ENCODE results near the gene ZNHIT2. TPM values are rescaled to one million over a fixed set of nuclear protein-coding genes. Genes with fewer than 3 reads are reported as not detected.

Gene ZNHIT2
- total RNA-seq, 2 experiments from 2014 or later, result 11.5 to 32.4 TPM

DNA sequence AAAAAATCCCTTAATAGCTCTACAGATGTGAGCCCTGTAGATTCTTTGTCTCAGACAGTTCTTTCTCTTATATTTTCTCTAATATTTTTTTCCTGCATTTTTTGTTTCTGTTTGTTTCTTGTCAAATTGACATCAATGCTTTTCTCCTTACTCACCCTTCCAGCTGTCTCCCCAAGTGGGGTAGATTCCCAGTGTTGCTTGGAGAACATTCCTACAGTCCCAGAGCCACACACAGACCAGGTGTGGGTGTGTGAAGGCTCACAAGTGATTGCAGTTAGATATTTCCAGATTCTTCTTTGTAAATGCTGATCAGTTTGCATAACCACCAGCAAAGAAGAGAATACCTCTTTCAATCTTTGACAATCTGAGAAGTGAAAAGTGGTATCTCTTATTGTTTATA lies 14.0 kb downstream of the ZNHIT2 start:
- Histone ChIP-seq H3K4me2 (ENCODE audit: low read length) (no peak overlapping the region), H4K20me1 (ENCODE audit: insufficient read depth, low read length) (no peaks in the 10 kb centered on the region), H3K4me3 (ENCODE audit: low read depth, low read length, poor library complexity, severe bottlenecking) (no peak overlapping the region), H3K9me3 (ENCODE audit: low read length) (no peaks in the 10 kb centered on the region), H3K27ac (ENCODE audit: low read depth, low read length, poor library complexity, severe bottlenecking) (no peak overlapping the region), H2AFZ (ENCODE audit: low read length) (no peak overlapping the region), H3K79me2 (ENCODE audit: insufficient read depth, low read depth, low read length) (peaks cover 9% of the 10 kb centered on the region), H3K4me1 (ENCODE audit: insufficient read depth, low read length, poor library complexity, severe bottlenecking) (no peaks in the 10 kb centered on the region), H3K9me2 (ENCODE audit: insufficient read depth, low read length) (no peaks in the 10 kb centered on the region), H3K36me3 (ENCODE audit: insufficient read depth, low read length) (peaks cover 27% of the 10 kb centered on the region)
- no peak for DNase-seq (ENCODE audit: low spot score)
- ChIA-PET CTCF (ENCODE audit: unreplicated experiment) (no interaction called here), POLR2A (interaction anchor here (1.2 kb wide), 2 partner anchors 20 to 99 kb away, joined by 3 to 4 read pairs; no protein-coding TSS in a partner anchor)
- BruUV-seq (replicated peaks), result no TSS peak
- intact Hi-C loops (cut with micrococcal nuclease; ENCODE audit: unreplicated experiment), result no loop called here
- no peak for TF ChIP-seq EZH2phosphoT487 (IDR thresholded peaks at IDR 0.05; ENCODE audit: borderline replicate concordance, low read depth, low read length)
- TF ChIP-seq CTCF (conservative IDR thresholded peaks at IDR 0.05; ENCODE audit: low read length), result no peak

DNA sequence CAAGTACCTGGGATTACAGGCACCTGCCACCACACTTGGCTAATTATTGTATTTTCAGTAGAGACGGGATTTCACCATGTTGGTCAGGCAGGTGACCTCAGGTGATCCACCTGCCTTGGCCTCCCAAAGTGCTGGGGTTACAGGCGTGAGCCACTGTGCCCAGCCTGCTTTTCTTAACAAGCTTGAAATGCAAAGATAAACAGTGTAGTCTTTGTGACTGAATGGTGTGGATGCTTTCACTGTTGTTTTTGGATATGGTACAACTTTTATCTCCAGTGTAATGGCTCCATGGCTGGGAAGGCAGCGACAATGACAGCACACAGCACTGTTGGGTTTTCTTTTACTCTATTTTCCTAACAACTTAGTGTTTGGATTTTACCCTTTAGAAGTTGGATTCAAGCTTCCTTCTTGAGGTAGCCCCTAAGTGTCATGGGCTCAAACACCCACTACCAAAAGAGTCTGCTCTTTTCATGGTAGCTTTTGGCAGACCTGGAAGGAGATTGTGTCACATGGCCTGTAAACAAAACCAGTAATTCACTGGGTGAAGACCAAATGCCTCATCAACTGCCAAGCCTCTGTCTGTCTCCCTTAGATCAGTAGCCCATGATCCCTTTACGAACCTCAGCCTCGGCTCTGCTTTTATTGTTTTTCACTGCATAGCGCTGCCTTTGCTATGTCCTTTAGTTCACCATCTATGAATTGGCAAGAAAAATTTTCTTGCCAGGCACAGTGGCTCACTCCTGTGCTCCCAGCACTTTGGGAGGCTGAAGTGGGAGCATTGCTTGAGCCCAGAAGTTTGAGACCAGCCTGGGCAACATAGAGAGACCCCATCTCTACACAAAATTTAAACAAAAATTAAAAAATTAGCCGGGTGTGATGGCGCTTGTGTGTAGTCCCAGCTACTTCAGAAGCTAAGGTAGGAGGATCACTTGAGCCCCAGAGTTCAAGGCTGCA lies 15.1 kb downstream of the ZNHIT2 start:
- no peaks in the 10 kb centered on the region for H3K9me2 ChIP-seq (ENCODE audit: insufficient read depth, low read length)
- no peaks in the 10 kb centered on the region for H3K9me3 ChIP-seq (ENCODE audit: low read length)
- no peak overlapping the region for H3K4me3 ChIP-seq (ENCODE audit: low read depth, low read length, poor library complexity, severe bottlenecking)
- ChIA-PET POLR2A (interaction anchor here (1.2 kb wide), 2 partner anchors 19 to 98 kb away, joined by 3 to 4 read pairs; no protein-coding TSS in a partner anchor), CTCF (ENCODE audit: unreplicated experiment) (interaction anchor here (0.6 kb wide), 1 partner anchor 147 kb away, joined by 3 read pairs; no protein-coding TSS in a partner anchor)
- no peak for DNase-seq (ENCODE audit: low spot score)
- no TSS peak for BruUV-seq (replicated peaks)
- H4K20me1 ChIP-seq (ENCODE audit: insufficient read depth, low read length), result no peaks in the 10 kb centered on the region
- TF ChIP-seq CTCF (conservative IDR thresholded peaks at IDR 0.05; ENCODE audit: low read length), result no peak
- no peak for TF ChIP-seq EZH2phosphoT487 (IDR thresholded peaks at IDR 0.05; ENCODE audit: borderline replicate concordance, low read depth, low read length)
- peaks cover 18% of the 10 kb centered on the region for H3K79me2 ChIP-seq (ENCODE audit: insufficient read depth, low read depth, low read length)
- H3K27ac ChIP-seq (ENCODE audit: low read depth, low read length, poor library complexity, severe bottlenecking), result no peak overlapping the region
- H2AFZ ChIP-seq (ENCODE audit: low read length), result no peak overlapping the region
- H3K36me3 ChIP-seq (ENCODE audit: insufficient read depth, low read length), result peaks cover 38% of the 10 kb centered on the region
- intact Hi-C loops (cut with micrococcal nuclease; ENCODE audit: unreplicated experiment), result no loop called here
- H3K4me1 ChIP-seq (ENCODE audit: insufficient read depth, low read length, poor library complexity, severe bottlenecking), result peaks cover under 1% of the 10 kb centered on the region
- no peak overlapping the region for H3K4me2 ChIP-seq (ENCODE audit: low read length)
